GM10266 (cell line): ENCODE data around the gene ZNF768.

Experiments
- DNase-seq: peaks from one replicate; pipeline ENCODE4 v3.0.0; 2012; ENCODE audit errors: extremely low spot score
- TF ChIP-seq, protein P1 (sequence below): IDR thresholded peaks from 2 replicates; pipeline ENCODE4 v1.5.1; 2012; ENCODE audit warnings: mild to moderate bottlenecking, low read depth; ENCODE audit not compliant: control insufficient read depth, insufficient read depth; ENCODE audit errors: missing control alignments

The ZNF768 gene

DNA sequence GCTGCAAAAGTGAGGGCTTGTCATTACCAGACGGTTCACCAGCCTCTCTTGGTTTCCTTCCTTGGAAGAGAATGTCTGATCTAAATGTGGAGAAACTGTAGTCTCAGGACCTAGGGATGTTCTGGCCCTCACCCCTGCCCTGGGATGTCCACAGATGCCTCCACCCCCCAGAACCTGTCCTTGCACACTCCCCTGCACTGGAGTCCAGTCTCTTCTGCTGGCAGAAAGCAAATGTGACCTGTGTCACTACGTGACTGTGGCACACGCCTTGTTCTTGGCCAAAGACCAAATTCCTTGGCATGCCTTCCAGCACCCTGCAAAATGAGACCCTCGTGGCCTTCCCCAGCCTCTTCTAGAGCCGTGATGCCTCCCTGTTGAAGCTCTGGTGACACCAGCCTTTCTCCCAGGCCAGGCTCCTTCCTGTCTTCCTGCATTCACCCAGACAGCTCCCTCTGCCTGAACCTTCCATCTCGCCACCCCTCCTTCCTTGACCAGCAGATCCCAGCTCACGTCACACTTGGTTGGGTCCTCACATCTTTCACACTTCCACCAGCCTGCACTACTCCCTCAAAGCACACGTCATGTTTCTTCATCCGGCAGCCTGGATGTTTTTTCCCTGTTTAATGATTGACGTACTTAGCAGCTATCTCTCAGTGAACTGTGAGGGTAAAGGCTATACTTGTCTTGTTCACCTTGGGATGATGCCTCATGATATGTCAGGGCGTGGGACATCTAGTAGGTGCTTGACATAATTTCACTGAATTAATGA, 4.3 kb downstream of the ZNF768 start:
- no peak for DNase-seq
- TF ChIP-seq, protein P1, sequence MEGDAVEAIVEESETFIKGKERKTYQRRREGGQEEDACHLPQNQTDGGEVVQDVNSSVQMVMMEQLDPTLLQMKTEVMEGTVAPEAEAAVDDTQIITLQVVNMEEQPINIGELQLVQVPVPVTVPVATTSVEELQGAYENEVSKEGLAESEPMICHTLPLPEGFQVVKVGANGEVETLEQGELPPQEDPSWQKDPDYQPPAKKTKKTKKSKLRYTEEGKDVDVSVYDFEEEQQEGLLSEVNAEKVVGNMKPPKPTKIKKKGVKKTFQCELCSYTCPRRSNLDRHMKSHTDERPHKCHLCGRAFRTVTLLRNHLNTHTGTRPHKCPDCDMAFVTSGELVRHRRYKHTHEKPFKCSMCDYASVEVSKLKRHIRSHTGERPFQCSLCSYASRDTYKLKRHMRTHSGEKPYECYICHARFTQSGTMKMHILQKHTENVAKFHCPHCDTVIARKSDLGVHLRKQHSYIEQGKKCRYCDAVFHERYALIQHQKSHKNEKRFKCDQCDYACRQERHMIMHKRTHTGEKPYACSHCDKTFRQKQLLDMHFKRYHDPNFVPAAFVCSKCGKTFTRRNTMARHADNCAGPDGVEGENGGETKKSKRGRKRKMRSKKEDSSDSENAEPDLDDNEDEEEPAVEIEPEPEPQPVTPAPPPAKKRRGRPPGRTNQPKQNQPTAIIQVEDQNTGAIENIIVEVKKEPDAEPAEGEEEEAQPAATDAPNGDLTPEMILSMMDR = no peak

DNA sequence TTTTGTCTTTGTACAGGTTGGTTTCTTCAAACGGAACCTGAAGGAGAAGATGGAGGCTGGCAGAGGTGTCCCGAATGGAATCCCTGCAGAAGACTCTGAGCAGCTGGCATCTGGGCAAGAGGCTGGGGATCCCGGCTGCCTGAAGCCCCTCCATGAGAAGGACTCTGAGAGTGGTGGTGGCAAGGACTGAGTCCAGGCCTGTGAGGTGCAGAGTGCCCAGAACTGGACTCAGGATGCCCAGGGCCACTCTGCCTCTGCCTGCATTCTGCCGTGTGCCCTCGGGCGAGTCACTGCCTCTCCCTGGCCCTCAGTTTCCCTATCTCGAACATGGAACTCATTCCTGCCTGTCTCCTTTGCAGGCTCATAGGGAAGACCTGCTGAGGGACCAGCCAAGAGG, 4.9 kb downstream of the ZNF768 start:
- DNase-seq = no peak
- TF ChIP-seq, protein P1 = no peak

DNA sequence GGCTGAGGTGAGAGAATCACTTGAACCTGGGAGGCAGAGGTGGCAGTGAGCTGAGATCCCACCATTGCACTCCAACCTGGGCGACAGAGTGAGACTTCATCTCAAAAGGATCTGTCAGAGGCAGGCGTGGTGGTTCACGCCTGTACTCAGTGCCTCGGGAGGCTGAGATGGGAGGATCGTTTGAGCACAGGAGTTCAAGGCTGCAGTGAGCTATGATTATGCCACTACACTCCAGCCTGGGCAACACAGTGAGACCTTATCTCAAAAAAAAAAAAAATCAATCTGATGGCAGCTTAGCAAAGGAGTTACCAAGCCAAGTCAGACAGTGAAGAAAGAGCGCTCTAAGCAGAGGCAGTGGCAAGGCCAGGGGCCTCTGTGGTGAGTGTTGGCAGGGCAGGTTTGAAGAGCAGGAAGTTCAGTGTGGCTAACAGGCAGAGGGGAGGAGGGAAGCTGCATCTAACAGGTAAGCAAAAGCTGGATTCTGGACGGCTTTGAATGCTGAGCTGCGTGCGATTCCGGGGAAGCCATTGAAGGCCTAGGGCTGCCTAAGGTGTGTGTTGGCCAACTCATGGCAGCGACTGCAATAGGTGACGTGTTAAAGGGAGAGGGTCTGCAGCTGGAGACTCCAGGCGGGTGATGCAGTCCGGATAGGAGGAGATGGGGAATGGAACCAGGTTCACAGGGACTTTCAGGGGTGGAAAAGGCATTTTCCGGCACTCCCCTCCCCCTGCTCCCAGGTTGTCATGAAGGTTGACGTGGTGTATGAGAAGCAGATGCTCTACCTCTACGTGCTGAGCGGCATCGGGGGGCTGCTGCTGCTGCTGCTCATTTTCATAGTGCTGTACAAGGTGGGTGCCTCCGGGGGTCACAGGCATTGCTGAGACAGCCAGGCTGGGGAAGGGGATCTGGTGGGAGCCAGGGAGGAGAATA, 7.0 kb downstream of the ZNF768 start:
- TF ChIP-seq, protein P1 = no peak
- no peak for DNase-seq

DNA sequence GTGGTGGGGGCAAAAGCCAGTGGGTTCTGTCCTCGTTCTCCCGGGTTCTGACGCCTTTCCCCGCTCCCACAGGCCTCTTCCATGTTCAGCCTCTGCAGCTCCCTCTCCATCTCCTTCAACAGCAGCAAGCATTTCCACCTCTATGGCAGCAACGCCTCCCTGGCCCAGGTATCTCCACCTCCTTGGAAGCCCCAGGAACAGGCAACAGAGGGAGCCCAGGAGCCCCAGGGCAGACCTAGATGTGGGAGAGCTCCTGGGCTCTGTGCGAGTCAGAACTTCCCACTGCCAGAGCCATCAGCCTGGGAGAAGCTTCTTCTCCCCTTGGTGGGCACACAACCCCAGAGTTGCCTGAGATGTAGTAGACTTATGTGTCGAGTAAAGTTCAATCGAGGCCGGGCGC, 7.8 kb downstream of the ZNF768 start:
- TF ChIP-seq, protein P1 = no peak
- DNase-seq = no peak

GRCh38 chr16:30515275-30515674, 11.1 kb downstream of the ZNF768 start:
- TF ChIP-seq, protein P1 = no peak
- DNase-seq = no peak

DNA sequence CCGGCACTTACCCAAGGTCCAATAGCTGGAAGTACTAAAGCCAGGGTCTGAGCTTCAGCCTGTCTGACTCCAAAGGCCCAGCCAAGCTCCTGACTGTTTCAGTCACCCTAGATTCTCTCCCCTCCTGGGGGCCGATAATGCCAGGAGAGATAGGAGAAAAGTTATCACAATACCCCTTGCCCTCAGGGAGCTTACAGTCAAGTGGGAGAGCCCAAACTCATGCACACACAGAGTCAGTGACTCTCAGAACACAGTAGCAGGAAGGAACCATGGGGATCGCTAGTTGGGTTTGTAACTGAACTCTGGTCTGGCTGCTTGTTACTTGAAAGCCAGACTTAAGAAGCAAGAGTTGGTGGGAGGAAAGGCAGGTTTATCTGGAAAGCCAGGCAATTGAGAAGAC, 14.9 kb downstream of the ZNF768 start:
- DNase-seq = no peak
- TF ChIP-seq, protein P1 = no peak

DNA sequence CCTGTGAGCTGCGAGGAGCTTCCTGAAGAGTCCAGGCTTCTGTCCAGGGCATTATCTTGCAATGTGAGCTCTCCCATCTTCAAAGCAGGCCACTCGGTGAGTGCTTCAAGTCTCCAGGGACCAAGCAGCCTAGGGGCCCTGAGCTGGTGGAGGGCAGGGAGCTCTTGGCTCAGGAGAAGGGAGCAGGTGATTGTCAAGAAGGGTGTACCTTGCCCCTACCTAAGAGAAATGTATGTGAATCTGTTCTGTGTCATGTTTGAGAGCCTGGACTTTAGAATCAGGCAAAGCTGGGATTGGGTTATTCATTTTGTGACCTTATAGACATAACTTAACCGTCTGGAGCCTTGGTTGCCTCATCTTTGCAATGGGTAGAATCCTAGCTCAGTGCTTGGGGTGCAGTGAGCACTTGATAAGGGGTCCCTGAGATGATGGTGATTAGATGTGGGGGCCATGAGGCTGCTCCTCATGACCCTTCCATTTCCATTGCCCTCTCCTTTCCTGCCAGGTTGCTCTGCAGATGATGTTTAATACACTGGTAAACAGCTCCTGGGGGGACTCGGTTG, 15.9 kb downstream of the ZNF768 start:
- no peak for DNase-seq
- TF ChIP-seq, protein P1 = no peak
